Transverse colon (tissue), 3 donors: Measurements from ENCODE around the gene LATS2.

Source experiments
- EP300 ChIP-seq: sonication (generic); formaldehyde crosslinking; IDR thresholded peaks from one replicate; pipeline ENCODE4 v1.6.1; 2017; ENCODE audit warnings: antibody characterized with exemption, low read depth
- POLR2A ChIP-seq: fragments of 450-650 bp; IDR thresholded peaks from one replicate; pipeline ENCODE4 v1.6.1; 2016; ENCODE audit warnings: antibody characterized with exemption, mild to moderate bottlenecking, moderate library complexity
- TF ChIP-seq, protein P1 (sequence below), 5 experiments: fragments of 200-600 bp in 3 of 5; fragments of 450-650 bp in 2 of 5; sonication (generic) in 3 of 5; IDR thresholded peaks; 1 replicate in 2 of 5; 2 replicates in 3 of 5; pipeline ENCODE4 v1.5.1; 2016 to 2017; ENCODE audit warnings: antibody characterized with exemption in 5 of 5, inconsistent platforms in 3 of 5, mild to moderate bottlenecking in 2 of 5, moderate library complexity in 1 of 5

DNA sequence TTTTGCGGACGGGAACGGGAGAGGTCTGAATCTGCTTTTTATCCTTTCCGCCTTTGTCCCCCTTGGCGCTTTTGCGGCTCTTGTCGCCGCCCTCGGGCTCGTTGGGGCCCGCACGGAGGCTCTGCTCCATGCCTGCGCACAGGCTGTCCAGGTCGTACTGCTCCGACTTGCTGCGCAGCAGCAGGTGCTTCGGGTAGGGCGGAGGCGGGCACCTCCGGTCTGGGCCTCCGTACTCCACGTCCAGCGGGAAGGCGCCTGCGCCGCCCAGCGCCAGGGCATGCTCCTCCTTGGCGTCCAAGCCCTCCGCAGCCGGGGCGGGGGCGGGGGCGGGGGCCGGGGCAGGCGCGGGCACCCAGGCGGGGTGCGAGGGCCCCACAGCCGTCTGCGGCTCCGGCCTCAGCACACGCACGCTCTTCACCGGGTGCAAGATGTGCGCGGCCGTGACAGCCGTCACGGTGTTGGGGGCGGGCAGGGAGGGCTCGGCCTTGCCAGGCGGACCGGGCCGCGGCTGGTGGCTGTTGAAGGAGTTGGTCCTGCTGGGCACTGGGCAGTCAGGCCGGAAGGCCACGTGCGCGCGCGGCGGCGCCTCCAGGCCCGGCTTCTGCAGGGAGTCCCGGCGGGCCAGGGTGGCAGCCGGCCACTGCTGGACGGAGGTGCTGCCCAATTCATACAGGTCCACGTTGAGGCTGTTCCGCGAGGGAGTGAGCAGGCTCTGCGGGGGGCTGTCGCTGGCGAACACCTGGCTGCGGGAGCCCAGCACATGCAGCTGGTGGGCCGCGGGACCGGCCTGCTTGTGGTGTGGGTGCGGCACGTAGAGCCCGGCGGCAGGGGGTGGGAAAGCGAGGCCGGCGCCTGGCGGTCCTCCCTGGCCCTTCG lies 73.1 kb downstream of the LATS2 start:
- no peak for TF ChIP-seq POLR2A
- TF ChIP-seq, protein P1, sequence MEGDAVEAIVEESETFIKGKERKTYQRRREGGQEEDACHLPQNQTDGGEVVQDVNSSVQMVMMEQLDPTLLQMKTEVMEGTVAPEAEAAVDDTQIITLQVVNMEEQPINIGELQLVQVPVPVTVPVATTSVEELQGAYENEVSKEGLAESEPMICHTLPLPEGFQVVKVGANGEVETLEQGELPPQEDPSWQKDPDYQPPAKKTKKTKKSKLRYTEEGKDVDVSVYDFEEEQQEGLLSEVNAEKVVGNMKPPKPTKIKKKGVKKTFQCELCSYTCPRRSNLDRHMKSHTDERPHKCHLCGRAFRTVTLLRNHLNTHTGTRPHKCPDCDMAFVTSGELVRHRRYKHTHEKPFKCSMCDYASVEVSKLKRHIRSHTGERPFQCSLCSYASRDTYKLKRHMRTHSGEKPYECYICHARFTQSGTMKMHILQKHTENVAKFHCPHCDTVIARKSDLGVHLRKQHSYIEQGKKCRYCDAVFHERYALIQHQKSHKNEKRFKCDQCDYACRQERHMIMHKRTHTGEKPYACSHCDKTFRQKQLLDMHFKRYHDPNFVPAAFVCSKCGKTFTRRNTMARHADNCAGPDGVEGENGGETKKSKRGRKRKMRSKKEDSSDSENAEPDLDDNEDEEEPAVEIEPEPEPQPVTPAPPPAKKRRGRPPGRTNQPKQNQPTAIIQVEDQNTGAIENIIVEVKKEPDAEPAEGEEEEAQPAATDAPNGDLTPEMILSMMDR (IDR thresholded peaks at IDR 0.05), result no peak
- no peak for TF ChIP-seq EP300
